ENCODE results near the gene NISCH.

The NISCH gene

GRCh38 chr3:52458770-52459545 is 3.6 kb downstream of the NISCH start:
- Histone ChIP-seq H3K9me3 (ENCODE audit: control insufficient read depth, insufficient read depth, low read length) (no peaks in the 10 kb centered on the region), H3K4me3 (ENCODE audit: low read depth, low read length) (no peak overlapping the region), H3K27me3 (ENCODE audit: control insufficient read depth, insufficient read depth, low read length) (no peaks in the 10 kb centered on the region), H3K27ac (ENCODE audit: low read depth, low read length) (no peak overlapping the region), H3K4me1 (ENCODE audit: control insufficient read depth, insufficient read depth, low read length) (peaks cover 15% of the 10 kb centered on the region; the same call in 1 of the 2 replicates), H3K36me3 (ENCODE audit: control insufficient read depth, insufficient read depth, low read length) (peaks cover 60% of the 10 kb centered on the region), H3K9ac (ENCODE audit: low read depth, low read length) (no peak overlapping the region)

- no peak overlapping the region for H3K27ac ChIP-seq (ENCODE audit: low read depth, low read length)
- H3K27me3 ChIP-seq (ENCODE audit: control insufficient read depth, insufficient read depth, low read length): no peaks in the 10 kb centered on the region
- no peak overlapping the region for H3K4me3 ChIP-seq (ENCODE audit: low read depth, low read length)
- peaks cover 82% of the 10 kb centered on the region for H3K36me3 ChIP-seq (ENCODE audit: control insufficient read depth, insufficient read depth, low read length)
- no peak overlapping the region for H3K9ac ChIP-seq (ENCODE audit: low read depth, low read length)
- no peaks in the 10 kb centered on the region for H3K9me3 ChIP-seq (ENCODE audit: control insufficient read depth, insufficient read depth, low read length)
- peaks cover 4% of the 10 kb centered on the region; the same call in 1 of the 2 replicates for H3K4me1 ChIP-seq (ENCODE audit: control insufficient read depth, insufficient read depth, low read length)
Observed at GRCh38 chr3:52461874-52462273, 6.5 kb downstream of the NISCH start.

GRCh38 chr3:52463416-52463815 is 8.0 kb downstream of the NISCH start:
- Histone ChIP-seq H3K4me3 (ENCODE audit: low read depth, low read length) (no peak overlapping the region), H3K9me3 (ENCODE audit: control insufficient read depth, insufficient read depth, low read length) (no peaks in the 10 kb centered on the region), H3K4me1 (ENCODE audit: control insufficient read depth, insufficient read depth, low read length) (no peaks in the 10 kb centered on the region), H3K27me3 (ENCODE audit: control insufficient read depth, insufficient read depth, low read length) (no peaks in the 10 kb centered on the region), H3K36me3 (ENCODE audit: control insufficient read depth, insufficient read depth, low read length) (peaks cover 79% of the 10 kb centered on the region), H3K9ac (ENCODE audit: low read depth, low read length) (no peak overlapping the region), H3K27ac (ENCODE audit: low read depth, low read length) (no peak overlapping the region)

GRCh38 chr3:52468336-52468735 is 12.9 kb downstream of the NISCH start:
- no peak overlapping the region for H3K9ac ChIP-seq (ENCODE audit: low read depth, low read length)
- peaks cover 70% of the 10 kb centered on the region for H3K36me3 ChIP-seq (ENCODE audit: control insufficient read depth, insufficient read depth, low read length)
- H3K4me3 ChIP-seq (ENCODE audit: low read depth, low read length): no peak overlapping the region
- H3K9me3 ChIP-seq (ENCODE audit: control insufficient read depth, insufficient read depth, low read length): no peaks in the 10 kb centered on the region
- H3K4me1 ChIP-seq (ENCODE audit: control insufficient read depth, insufficient read depth, low read length): no peaks in the 10 kb centered on the region
- no peak overlapping the region for H3K27ac ChIP-seq (ENCODE audit: low read depth, low read length)
- no peaks in the 10 kb centered on the region for H3K27me3 ChIP-seq (ENCODE audit: control insufficient read depth, insufficient read depth, low read length)

GRCh38 chr3:52469001-52469400 is 13.6 kb downstream of the NISCH start:
- Histone ChIP-seq H3K27ac (ENCODE audit: low read depth, low read length) (no peak overlapping the region), H3K4me1 (ENCODE audit: control insufficient read depth, insufficient read depth, low read length) (no peaks in the 10 kb centered on the region), H3K9ac (ENCODE audit: low read depth, low read length) (no peak overlapping the region), H3K27me3 (ENCODE audit: control insufficient read depth, insufficient read depth, low read length) (no peaks in the 10 kb centered on the region), H3K36me3 (ENCODE audit: control insufficient read depth, insufficient read depth, low read length) (peaks cover 74% of the 10 kb centered on the region), H3K9me3 (ENCODE audit: control insufficient read depth, insufficient read depth, low read length) (no peaks in the 10 kb centered on the region), H3K4me3 (ENCODE audit: low read depth, low read length) (no peak overlapping the region)

GRCh38 chr3:52470920-52471319 is 15.5 kb downstream of the NISCH start:
- Histone ChIP-seq H3K36me3 (ENCODE audit: control insufficient read depth, insufficient read depth, low read length) (peaks cover 73% of the 10 kb centered on the region), H3K9ac (ENCODE audit: low read depth, low read length) (no peak overlapping the region), H3K4me1 (ENCODE audit: control insufficient read depth, insufficient read depth, low read length) (no peaks in the 10 kb centered on the region), H3K9me3 (ENCODE audit: control insufficient read depth, insufficient read depth, low read length) (no peaks in the 10 kb centered on the region), H3K4me3 (ENCODE audit: low read depth, low read length) (no peak overlapping the region), H3K27me3 (ENCODE audit: control insufficient read depth, insufficient read depth, low read length) (no peaks in the 10 kb centered on the region), H3K27ac (ENCODE audit: low read depth, low read length) (no peak overlapping the region)

- peaks cover 76% of the 10 kb centered on the region for H3K36me3 ChIP-seq (ENCODE audit: control insufficient read depth, insufficient read depth, low read length)
- no peaks in the 10 kb centered on the region for H3K27me3 ChIP-seq (ENCODE audit: control insufficient read depth, insufficient read depth, low read length)
- no peak overlapping the region for H3K4me3 ChIP-seq (ENCODE audit: low read depth, low read length)
- no peaks in the 10 kb centered on the region for H3K9me3 ChIP-seq (ENCODE audit: control insufficient read depth, insufficient read depth, low read length)
- H3K27ac ChIP-seq (ENCODE audit: low read depth, low read length): no peak overlapping the region
- H3K9ac ChIP-seq (ENCODE audit: low read depth, low read length): no peak overlapping the region
- no peaks in the 10 kb centered on the region for H3K4me1 ChIP-seq (ENCODE audit: control insufficient read depth, insufficient read depth, low read length)
Observed at GRCh38 chr3:52471371-52472238, 16.2 kb downstream of the NISCH start.

- no peaks in the 10 kb centered on the region for H3K27me3 ChIP-seq (ENCODE audit: control insufficient read depth, insufficient read depth, low read length)
- no peak overlapping the region for H3K4me3 ChIP-seq (ENCODE audit: low read depth, low read length)
- H3K36me3 ChIP-seq (ENCODE audit: control insufficient read depth, insufficient read depth, low read length): peaks cover 80% of the 10 kb centered on the region
- H3K4me1 ChIP-seq (ENCODE audit: control insufficient read depth, insufficient read depth, low read length): no peaks in the 10 kb centered on the region
- no peak overlapping the region for H3K27ac ChIP-seq (ENCODE audit: low read depth, low read length)
- no peak overlapping the region for H3K9ac ChIP-seq (ENCODE audit: low read depth, low read length)
- H3K9me3 ChIP-seq (ENCODE audit: control insufficient read depth, insufficient read depth, low read length): no peaks in the 10 kb centered on the region
Observed at GRCh38 chr3:52472239-52473000, 17.0 kb downstream of the NISCH start.

GRCh38 chr3:52473026-52473425 is 17.6 kb downstream of the NISCH start:
- H3K9me3 ChIP-seq (ENCODE audit: control insufficient read depth, insufficient read depth, low read length): no peaks in the 10 kb centered on the region
- H3K4me1 ChIP-seq (ENCODE audit: control insufficient read depth, insufficient read depth, low read length): no peaks in the 10 kb centered on the region
- no peak overlapping the region for H3K27ac ChIP-seq (ENCODE audit: low read depth, low read length)
- H3K27me3 ChIP-seq (ENCODE audit: control insufficient read depth, insufficient read depth, low read length): no peaks in the 10 kb centered on the region
- no peak overlapping the region for H3K9ac ChIP-seq (ENCODE audit: low read depth, low read length)
- H3K4me3 ChIP-seq (ENCODE audit: low read depth, low read length): no peak overlapping the region
- H3K36me3 ChIP-seq (ENCODE audit: control insufficient read depth, insufficient read depth, low read length): peaks cover 81% of the 10 kb centered on the region

GRCh38 chr3:52477076-52477795 is 21.8 kb downstream of the NISCH start:
- H3K4me1 ChIP-seq (ENCODE audit: control insufficient read depth, insufficient read depth, low read length): no peaks in the 10 kb centered on the region
- no peaks in the 10 kb centered on the region for H3K27me3 ChIP-seq (ENCODE audit: control insufficient read depth, insufficient read depth, low read length)
- H3K36me3 ChIP-seq (ENCODE audit: control insufficient read depth, insufficient read depth, low read length): peaks cover 94% of the 10 kb centered on the region
- no peaks in the 10 kb centered on the region for H3K9me3 ChIP-seq (ENCODE audit: control insufficient read depth, insufficient read depth, low read length)
- H3K27ac ChIP-seq (ENCODE audit: low read depth, low read length): no peak overlapping the region
- no peak overlapping the region for H3K4me3 ChIP-seq (ENCODE audit: low read depth, low read length)
- no peak overlapping the region for H3K9ac ChIP-seq (ENCODE audit: low read depth, low read length)

Measured in HUES48 (cell line).